Loucy (cell line): ENCODE data around the gene RAPSN.

Source experiments
- CTCF ChIP-seq: fragments of 200-600 bp; sonication (generic); conservative IDR thresholded peaks from 2 replicates; pipeline ENCODE4 v1.5.1; 2014; ENCODE audit warnings: mild to moderate bottlenecking, antibody characterized with exemption, low read length
- EZH2phosphoT487 ChIP-seq: fragments of 200-600 bp; IDR thresholded peaks from 2 replicates; pipeline ENCODE4 v1.6.1; 2018; ENCODE audit warnings: antibody characterized with exemption, mild to moderate bottlenecking, moderate library complexity, borderline replicate concordance

GRCh38 chr11:47430524-47430923 lies 18.4 kb downstream of the RAPSN start:
- TF ChIP-seq CTCF (no peak), EZH2phosphoT487 (no peak)
